Thyroid gland (tissue), 4 donors: ENCODE results near the gene SPOP. TPM values are rescaled to one million over a fixed set of nuclear protein-coding genes. Genes with fewer than 3 reads are reported as not detected.
A peak's percentile ranks its signal among the peaks of the same experiment; 100 is the strongest.

ENCODE experiments used
- DNase-seq, 2 donors: peaks; one replicate each; pipeline ENCODE4 v3.0.0-alpha.2; 2019
- H3K27ac ChIP-seq, 3 donors: fragments of 200-600 bp; sonication (generic); 1 replicate in 2 of 3; 2 replicates in 1 of 3; pipeline ENCODE4 v1.5.1; 2016 to 2019; ENCODE audit warnings: mild to moderate bottlenecking in 1 of 3, moderate library complexity in 1 of 3
- H3K27me3 ChIP-seq: fragments of 200-600 bp; sonication (generic); one replicate; pipeline ENCODE4 v1.5.1; 2019
- H3K36me3 ChIP-seq, 2 donors: fragments of 200-600 bp; sonication (generic); one replicate each; pipeline ENCODE4 v1.5.1; 2016 to 2019
- H3K4me1 ChIP-seq, 2 donors: fragments of 200-600 bp; sonication (generic); one replicate each; pipeline ENCODE4 v1.5.1; 2017 to 2019
- H3K4me3 ChIP-seq, 3 donors: fragments of 200-600 bp; sonication (generic); replicated peaks in 1 of 3; 1 replicate in 2 of 3; 2 replicates in 1 of 3; pipeline ENCODE4 v1.5.1; 2016; ENCODE audit warnings: mild to moderate bottlenecking in 1 of 3
- H3K9me3 ChIP-seq: fragments of 200-600 bp; sonication (generic); one replicate; pipeline ENCODE4 v1.5.1; 2017
- POLR2A ChIP-seq, 2 donors: fragments of 450-650 bp; IDR thresholded peaks; one replicate each; pipeline ENCODE4 v1.6.1; 2017; ENCODE audit warnings: antibody characterized with exemption in 2 of 2, mild to moderate bottlenecking in 2 of 2, moderate library complexity in 1 of 2
- WGBS, 2 donors: methylation state at CpG; one replicate each; pipeline ENCODE4 v1.1.5; 2017; 5-methylcytosine and 5-hydroxymethylcytosine counted together
- intact Hi-C: fragments of 100-400 bp; cut with DNase I; formaldehyde crosslinking; loops from one replicate; pipeline ENCODE4 v1.15.1; 2023
- total RNA-seq, 4 donors: library from RNA; depleted of rRNA; stranded (reverse); fragments of >200 nt; gene quantifications; one replicate each; pipeline ENCODE4 v1.2.3, GENCODE V29; 2016
- TF ChIP-seq, protein P1 (sequence below), 6 experiments: fragments of 200-600 bp in 3 of 6; fragments of 450-650 bp in 3 of 6; sonication (generic) in 3 of 6; IDR thresholded peaks; one replicate each; pipeline ENCODE4 v1.5.1; 2016 to 2019; ENCODE audit warnings: antibody characterized with exemption in 6 of 6, mild to moderate bottlenecking in 2 of 6, inconsistent platforms in 1 of 6, moderate library complexity in 1 of 6

SPOP gene
- total RNA-seq, 4 donors from 2014 or later, result 78.5 to 86.4 (median 81.6) TPM

GRCh38 chr17:49578414-49578813, 99.5 kb downstream of the SPOP start:
- no peak for DNase-seq
- no peak for TF ChIP-seq POLR2A (IDR thresholded peaks at IDR 0.05)
- TF ChIP-seq, protein P1, sequence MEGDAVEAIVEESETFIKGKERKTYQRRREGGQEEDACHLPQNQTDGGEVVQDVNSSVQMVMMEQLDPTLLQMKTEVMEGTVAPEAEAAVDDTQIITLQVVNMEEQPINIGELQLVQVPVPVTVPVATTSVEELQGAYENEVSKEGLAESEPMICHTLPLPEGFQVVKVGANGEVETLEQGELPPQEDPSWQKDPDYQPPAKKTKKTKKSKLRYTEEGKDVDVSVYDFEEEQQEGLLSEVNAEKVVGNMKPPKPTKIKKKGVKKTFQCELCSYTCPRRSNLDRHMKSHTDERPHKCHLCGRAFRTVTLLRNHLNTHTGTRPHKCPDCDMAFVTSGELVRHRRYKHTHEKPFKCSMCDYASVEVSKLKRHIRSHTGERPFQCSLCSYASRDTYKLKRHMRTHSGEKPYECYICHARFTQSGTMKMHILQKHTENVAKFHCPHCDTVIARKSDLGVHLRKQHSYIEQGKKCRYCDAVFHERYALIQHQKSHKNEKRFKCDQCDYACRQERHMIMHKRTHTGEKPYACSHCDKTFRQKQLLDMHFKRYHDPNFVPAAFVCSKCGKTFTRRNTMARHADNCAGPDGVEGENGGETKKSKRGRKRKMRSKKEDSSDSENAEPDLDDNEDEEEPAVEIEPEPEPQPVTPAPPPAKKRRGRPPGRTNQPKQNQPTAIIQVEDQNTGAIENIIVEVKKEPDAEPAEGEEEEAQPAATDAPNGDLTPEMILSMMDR (IDR thresholded peaks at IDR 0.05), result no peak
- intact Hi-C loops, result loop anchor here (5.0 kb wide), 1 partner anchor 274 kb away; no protein-coding TSS in a partner anchor
- Histone ChIP-seq H3K27me3 (no peaks in the 10 kb centered on the region), H3K4me3 (no peak overlapping the region), H3K4me1 (peaks cover 9 to 28% of the 10 kb centered on the region in 2 donors), H3K36me3 (no peaks in the 10 kb centered on the region), H3K9me3 (no peaks in the 10 kb centered on the region), H3K27ac (no peak overlapping the region)
- 92 to 100% methylated on average over 2 to 12 of the region's 13 CpGs for WGBS, 2 donors

DNA sequence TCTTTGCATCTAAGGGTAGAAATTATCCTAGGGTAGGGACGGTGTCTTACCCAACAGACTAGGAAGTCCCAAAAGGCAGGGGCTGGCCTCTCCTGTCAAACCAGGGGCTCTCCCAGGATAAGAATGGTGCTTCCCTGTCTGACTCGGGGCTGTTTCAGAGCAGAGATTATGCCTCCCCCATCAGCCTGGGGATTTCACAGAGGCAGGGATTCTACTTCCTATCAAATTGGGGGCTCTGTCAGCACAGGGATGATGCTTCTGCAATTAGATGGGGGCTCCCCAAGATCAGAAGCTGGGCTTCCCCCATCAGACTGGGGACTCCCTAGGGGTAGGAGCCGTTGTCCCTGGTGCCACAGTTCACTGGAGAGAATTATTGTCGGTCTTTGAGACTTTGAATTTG, 99.9 kb downstream of the SPOP start:
- intact Hi-C loops, result loop anchor here (5.0 kb wide), 1 partner anchor 274 kb away; no protein-coding TSS in a partner anchor
- DNase-seq, result no peak
- TF ChIP-seq, protein P1 (IDR thresholded peaks at IDR 0.05), result no peak
- no peak for TF ChIP-seq POLR2A (IDR thresholded peaks at IDR 0.05)
- Histone ChIP-seq H3K9me3 (no peaks in the 10 kb centered on the region), H3K27ac (no peak overlapping the region), H3K27me3 (no peaks in the 10 kb centered on the region), H3K36me3 (no peaks in the 10 kb centered on the region), H3K4me1 (peaks cover 9 to 28% of the 10 kb centered on the region in 2 donors), H3K4me3 (no peak overlapping the region)
- WGBS, 2 donors, result 69 to 81% methylated on average over 4 of the region's 4 CpGs

GRCh38 chr17:49577650-49577934, 100.3 kb downstream of the SPOP start:
- Histone ChIP-seq H3K9me3 (no peaks in the 10 kb centered on the region), H3K4me3 (no peak overlapping the region), H3K27me3 (no peaks in the 10 kb centered on the region), H3K36me3 (no peaks in the 10 kb centered on the region), H3K4me1 (peaks cover 9 to 28% of the 10 kb centered on the region in 2 donors), H3K27ac (no peak overlapping the region)
- TF ChIP-seq POLR2A (IDR thresholded peaks at IDR 0.05), result no peak
- TF ChIP-seq, protein P1 (IDR thresholded peaks at IDR 0.05), result no peak
- no peak for DNase-seq
- intact Hi-C loops, result loop anchor here (5.0 kb wide), 1 partner anchor 275 kb away; no protein-coding TSS in a partner anchor
- 52 to 76% methylated on average over 3 of the region's 3 CpGs for WGBS, 2 donors

GRCh38 chr17:49576917-49577649, 100.8 kb downstream of the SPOP start:
- Histone ChIP-seq H3K4me3 (peak overlapping the region in 2 of 3 donors; percentile 20 to 59), H3K36me3 (no peaks in the 10 kb centered on the region), H3K27me3 (no peaks in the 10 kb centered on the region), H3K4me1 (peaks cover 9 to 28% of the 10 kb centered on the region in 2 donors), H3K27ac (peak overlapping the region in 2 of 3 donors; percentile 46 to 60), H3K9me3 (no peaks in the 10 kb centered on the region)
- TF ChIP-seq POLR2A (IDR thresholded peaks at IDR 0.05), result no peak
- TF ChIP-seq, protein P1 (IDR thresholded peaks at IDR 0.05), result no peak
- 20 to 35% methylated on average over 11 to 20 of the region's 22 CpGs for WGBS, 2 donors
- intact Hi-C loops, result loop anchor here (5.0 kb wide), 1 partner anchor 275 kb away; no protein-coding TSS in a partner anchor
- no peak for DNase-seq
